GM11168 (cell line): ENCODE results near the gene GRB10.

Experiments used
- in situ Hi-C: fragments of 300-500 bp; cut with MboI; formaldehyde crosslinking; loops from one replicate; pipeline ENCODE4 v1.12.0; 2022; ENCODE audit warnings: low sequenced_read_pairs; ENCODE audit not compliant: unreplicated experiment

Gene GRB10

DNA sequence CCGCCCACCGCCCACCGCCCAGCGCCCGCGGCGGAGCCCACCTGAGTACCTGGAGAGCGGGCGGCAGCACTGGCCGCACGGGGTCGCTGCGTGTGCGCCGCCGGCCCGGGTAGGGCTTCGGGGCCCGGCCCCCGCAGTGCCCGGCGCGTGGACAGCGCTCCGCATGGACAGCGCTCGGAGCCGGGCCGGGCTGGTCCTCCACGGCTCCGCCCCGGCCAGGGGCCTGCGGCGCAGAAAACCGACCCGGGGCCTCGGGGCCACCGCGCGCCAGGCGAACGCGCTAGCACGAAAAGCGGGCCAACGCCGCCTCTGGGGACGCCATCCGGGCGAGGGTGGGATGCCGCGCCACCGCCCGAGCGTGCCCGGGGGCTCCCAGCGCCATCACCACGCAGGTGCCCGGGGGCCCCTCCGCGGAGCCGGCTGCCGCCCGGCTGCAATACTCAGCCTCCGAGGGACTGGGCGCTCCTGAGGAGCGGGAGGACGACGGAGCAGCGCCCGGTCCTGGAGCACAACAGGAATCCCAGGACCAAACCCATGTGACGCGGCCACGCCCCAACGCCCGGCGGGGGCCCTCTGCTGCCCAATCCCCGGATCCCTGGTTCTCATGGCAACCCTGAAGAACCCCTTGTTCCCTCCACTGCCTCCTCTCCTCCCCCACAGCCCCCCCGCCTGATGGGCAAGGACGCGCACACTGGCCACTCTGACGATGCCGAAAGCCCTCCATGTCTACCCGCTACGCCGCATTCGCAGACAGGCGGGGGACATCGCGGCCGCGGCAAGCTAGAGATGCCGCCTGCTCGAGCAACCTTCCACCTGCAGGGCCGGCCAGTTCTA lies at the start of gene GRB10:
Gene GRB10, minus strand, starts transcription at position 522 of the 834 bp plus-strand sequence. CDS start 50,574 bp downstream, outside the sequence.
- in situ Hi-C loops: no loop called here

DNA sequence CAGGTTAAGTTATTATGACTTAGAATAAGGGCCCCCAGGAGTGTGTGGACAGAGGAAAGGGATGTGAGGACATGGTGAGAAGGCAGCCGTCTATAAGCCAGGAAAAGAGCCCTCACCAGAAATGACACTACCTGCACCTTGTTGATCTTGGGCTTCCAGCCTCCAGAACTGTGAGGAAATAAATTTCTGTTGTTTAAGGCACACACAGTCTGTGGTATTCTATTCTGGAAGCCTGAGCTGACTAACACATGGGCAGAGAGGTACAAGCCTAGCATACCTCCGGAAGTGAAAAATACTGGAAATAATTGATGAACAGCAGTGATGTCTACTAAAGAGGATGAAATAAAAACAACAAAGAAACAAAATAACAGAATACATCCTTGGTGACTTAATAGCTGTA lies 46.1 kb upstream of the GRB10 start:
- in situ Hi-C loops: no loop called here

DNA sequence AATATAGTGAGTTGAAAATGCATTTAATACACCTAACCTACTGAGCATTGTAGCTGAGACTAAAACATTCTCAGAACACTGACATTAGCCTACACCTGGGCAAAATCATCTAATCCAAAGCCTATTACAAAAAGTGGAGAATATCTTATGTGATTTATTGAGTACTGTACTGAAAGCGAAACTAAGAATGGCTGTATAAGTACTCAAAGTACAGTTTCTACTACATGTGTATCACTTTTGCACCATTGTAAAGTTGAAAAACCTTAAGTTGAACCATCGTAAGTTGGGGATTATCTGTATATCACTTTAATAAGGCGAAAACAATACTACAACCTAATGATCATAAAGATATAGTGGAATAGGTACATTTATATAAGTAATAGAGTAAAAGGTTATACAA lies 45.4 kb upstream of the GRB10 start:
- in situ Hi-C loops: no loop called here

DNA sequence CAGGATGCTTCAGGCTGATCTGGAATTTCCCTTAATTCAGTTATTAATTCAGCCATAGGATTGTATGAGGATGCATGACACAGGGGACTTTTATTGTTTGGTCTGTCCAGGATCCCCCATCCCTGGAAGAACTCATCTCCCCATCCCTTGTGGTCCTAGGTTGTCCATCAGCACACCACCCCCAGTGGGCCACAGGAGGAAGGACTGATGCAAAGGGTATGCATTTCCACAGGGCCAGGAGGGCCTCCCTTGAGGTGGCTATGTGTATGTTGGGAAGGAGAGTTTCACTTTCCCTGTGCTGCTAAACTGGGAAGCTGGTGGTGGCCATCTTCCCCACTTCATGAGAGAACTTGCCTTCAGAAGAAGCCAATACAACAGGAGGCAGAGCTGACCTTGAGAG lies 44.6 kb upstream of the GRB10 start:
- in situ Hi-C loops: no loop called here

DNA sequence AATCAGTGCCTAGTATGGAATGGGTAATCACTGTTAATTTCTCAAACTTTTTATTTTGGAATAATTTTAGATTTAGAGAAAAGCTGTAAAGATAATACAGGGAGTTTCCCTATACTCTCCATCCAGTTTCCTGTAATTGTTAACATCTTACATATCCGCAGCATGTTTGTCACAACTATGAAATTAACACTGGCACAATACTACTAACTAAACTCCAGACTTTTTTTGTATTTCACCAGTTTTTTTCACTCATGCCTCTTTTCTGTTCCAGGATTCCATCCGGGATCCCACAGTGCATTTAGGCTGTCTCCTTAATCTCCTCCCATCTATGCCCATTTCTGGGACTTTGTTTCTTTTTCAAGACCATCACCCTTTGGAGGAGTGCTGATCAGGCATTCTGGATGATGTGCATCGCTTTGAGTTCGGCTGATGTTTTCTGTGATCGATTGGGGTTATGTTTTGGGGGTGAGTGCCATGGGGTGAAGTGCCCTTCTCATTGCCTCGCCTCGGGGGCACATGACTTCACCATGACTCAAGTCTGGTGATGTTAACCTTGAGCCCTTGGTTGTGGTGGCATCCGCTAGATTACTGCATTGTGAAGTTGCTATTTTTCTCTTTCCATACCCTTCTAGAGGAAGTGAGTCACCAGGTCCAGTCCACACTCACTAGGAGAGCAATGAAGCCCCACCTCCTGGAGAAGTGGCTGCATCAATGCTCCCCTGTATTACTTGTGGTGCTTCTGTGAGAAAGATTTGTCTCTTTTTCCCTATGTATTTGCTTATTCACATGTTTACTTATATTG lies 43.9 kb upstream of the GRB10 start:
- in situ Hi-C loops: no loop called here

DNA sequence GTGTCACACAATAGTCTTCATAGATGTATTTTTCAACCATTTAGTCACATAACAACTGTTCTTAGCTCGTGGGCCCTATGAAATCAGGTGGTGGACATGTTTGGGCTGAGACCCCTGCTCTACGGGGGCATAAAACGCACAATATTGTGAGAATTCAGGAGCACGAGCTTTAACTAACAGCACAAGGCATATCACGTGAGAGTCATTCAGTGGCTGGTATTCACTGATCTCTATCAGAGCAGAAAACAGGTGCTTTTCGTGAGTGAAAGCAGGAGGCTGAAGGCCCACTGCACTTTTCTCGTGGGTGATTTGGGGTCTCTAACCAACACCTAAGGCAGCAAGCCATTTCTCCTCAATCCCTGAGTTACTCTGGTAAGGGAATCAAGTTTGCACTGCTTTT lies 42.8 kb upstream of the GRB10 start:
- in situ Hi-C loops: no loop called here

DNA sequence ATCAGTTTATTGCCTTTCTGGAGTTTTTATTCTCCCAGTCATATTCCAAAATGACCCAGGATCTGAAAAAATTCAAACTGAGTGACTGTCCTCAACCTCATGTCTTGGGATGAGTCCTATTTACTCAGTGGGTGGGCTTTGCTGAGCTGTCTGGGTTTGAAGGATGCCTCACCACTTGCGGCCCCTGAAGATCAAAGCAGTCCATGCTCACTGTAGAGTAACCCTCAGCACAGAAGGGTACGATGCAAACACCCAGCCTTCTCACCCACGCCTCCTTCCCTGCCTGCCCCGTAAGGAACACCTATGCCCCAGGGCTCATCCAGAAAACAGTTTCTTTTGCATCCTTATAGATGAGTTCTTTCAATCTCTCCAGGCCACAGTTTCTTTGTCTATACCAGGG lies 42.2 kb upstream of the GRB10 start:
- in situ Hi-C loops: no loop called here

DNA sequence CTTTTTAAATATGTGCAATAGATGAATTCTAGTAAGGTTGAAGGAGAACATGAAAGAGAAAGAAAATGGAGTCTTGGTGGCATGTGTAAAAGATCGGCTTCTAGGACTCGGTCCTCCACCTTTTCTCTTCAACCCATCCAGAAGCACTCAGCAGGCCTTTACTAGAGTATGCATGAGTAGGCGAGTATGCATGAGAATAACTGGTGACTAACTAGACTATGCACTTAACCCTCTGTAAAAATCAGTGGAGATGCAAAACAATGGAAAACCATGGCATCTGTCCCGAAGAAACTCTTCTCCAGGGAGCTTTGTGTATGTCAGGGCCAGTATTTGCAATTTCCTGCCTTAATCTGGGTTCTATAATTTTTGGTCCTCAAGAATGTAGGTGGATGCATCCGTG lies 40.0 kb upstream of the GRB10 start:
- in situ Hi-C loops: no loop called here

DNA sequence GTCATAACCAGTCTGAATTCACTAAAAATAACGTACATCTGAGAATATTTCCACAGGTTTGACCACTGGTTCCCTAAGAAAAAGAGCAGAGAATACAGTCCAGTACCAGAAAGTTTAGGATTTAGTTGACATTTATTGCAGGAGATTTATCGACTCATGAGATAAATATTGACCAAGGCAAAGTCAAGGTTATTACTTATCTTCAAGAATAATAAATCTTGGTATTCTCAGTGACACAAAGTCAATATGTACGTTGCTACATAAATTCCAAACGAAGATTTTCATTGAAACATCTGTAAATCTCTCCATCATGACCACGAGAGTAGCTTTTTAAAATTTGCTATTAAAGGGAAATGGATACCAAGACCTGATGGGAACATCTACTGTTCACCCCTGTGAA lies 39.4 kb upstream of the GRB10 start:
- in situ Hi-C loops: no loop called here

DNA sequence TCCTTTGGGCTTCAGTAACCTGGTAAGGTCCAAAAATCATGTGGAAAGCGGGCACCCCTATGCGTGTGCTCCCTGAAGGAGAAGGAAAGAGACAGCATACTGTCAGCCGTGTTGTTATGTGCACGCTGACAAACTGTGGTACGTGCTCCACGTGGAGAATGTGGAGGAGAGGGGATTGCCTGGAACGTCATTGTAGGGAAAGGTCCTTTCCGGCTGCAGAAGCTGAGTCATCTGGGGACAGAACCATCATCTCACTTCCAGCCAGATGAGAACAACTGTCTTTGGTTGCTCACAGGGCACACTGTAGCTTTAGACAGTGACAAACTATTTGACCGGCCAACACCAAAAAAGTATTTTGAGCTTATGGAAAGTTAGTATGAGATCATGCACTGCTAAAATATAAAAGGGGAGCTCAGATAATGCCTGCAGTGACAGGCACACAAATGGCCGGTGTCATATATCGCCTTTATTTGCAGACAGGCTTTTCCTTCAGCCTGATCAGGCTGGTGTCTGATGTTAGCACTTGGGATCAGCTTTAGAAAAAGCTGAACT lies 38.8 kb upstream of the GRB10 start:
- in situ Hi-C loops: no loop called here

DNA sequence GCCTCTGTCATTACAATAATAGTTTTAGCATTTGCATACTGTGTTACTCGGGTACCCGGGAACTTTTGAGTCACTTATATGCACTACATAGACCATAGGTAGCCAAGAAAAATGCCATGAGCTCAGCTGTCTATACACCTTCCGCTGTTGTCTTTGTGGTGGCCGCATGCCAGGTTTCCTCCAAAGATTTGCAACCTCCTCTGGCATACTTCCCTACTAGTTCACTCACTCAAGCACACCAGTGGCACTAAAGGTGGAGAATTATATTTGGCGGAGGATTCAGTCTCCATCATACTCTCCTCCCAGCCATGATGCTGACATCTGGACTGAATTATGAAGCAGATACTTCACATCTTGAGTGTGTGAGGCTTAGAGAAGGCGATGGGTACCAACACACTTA lies 35.6 kb upstream of the GRB10 start:
- in situ Hi-C loops: no loop called here

DNA sequence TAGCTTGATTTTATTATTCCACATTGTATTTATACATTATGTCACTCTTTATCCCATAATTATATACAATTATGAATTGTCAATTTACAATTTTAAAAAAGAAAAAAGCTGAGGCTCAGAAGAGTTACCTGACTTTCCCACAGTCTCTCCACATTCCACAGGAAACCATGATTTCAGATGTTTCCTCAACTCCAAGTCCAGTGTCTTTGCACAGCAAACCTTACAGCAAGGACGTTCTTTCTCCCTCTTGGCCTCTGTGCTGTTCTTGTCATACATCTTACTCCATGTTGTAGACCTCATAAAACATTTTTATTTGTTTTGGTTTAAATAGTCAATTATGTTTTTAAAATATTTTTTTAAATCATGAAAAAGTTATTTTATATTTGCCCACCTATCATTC lies 34.9 kb upstream of the GRB10 start:
- in situ Hi-C loops: no loop called here

DNA sequence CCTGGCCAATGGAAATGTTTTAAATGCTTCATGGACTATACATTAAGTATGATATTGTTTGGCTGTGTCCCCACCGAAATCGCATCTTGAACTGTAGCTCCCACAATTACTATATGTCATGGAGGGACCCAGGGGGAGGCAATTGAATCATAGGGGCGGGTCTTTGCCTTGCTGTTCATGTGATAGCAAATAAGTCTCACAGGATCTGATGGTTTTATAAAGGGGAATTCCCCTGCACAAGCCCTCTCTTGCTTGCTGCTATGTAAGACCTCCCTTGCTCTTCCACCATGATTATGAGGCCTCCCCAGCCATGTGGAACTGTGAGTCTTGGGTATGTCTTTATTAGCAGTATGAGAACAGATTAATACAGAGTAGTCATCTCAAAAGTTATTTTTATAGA lies 32.4 kb upstream of the GRB10 start:
- in situ Hi-C loops: no loop called here

DNA sequence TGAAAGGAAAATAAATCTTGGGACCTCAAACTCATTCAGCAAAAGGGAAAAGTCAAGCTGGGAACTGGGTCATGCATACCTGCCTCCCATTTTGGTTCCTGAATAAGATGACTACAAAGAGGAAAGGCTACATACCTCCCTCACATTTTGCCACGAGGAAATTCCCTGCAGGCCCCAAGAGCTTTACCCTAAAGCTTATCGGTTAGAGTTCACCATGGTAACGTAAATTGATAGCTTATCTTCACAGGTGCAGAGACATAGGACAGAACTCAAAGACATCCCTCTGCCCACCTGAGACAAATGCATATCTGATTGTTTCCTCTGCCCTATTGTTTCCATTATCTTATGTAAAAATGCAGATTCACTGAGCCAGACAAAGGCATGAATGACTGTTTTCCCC lies 31.5 kb upstream of the GRB10 start:
- in situ Hi-C loops: no loop called here

DNA sequence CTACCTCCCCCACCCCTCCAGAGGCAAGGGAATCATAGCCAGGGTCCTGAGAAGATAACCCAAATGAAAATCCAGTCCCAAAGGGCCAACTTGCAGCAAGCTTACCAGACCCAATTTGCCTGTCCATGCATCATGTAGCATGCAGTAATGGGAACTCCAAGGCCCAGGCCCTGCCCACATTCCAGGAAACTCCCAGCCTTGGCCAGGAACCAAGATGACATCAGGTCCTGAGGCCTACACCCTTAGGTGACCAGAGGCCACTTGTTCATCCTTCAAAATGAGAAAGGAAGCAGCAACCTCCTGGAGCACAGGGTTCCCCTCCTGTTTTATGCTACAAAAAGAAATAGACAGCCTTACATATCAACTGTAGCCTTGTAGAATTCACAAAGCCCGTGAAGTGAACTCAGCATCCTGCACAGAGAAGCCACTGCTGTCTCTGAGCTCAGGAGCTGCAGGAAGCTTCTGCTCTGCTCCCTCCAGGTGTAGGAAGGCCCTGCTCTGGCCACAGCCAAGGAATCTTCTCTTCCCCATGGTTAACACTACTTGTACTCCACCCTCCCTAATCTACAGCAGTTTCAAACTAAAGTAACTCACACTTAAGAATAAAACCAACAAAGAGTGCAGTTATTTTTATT lies 30.3 kb upstream of the GRB10 start:
- in situ Hi-C loops: no loop called here

DNA sequence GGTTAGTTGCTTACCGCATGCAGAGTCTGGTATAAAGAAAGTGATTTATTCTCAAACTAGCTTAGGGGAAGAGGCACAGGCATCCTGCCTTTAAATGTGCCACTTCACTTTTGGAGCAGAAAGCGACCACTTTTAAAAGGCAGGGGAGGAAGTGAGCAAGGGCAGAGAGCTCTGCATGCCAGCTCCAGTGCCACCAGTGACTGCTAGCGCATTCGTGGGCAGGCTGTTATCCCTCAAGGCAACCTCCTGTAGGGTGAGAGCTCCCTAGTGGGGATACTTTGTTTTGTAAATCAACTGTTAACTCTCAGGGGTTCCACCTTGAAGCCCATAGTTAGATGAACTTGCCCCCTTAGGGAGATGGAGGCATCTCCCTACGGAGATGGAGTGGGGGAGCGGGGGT lies 29.4 kb upstream of the GRB10 start:
- in situ Hi-C loops: no loop called here

DNA sequence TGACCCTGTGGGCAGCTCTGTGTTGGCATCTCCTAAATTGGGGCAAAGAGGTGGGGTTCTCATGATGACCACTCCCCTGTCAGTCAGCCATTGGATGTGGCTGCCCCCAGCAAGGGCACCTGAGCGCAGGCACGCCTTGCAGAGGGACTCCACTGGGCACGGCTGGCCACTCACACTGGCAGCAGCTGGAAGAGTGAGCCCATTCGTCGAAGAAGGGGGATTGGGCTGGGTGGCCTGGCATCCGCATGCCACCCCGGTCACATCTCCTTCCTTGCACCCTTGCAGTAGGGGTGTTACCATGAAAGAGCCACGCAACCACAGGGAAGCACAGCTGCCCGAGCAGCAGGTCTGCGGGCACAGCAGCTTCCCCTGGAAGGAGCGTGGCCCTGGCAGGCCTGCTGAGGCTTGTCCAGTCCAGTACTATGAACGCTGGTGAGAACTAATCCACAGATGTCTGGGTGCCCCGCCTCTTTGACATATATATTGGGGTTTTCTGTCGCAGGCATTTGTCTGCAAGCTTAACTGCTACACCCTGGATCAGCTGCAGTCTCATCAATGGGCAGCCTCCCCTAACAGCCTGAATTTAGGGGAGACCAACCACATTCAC lies 25.7 kb upstream of the GRB10 start:
- in situ Hi-C loops: no loop called here

DNA sequence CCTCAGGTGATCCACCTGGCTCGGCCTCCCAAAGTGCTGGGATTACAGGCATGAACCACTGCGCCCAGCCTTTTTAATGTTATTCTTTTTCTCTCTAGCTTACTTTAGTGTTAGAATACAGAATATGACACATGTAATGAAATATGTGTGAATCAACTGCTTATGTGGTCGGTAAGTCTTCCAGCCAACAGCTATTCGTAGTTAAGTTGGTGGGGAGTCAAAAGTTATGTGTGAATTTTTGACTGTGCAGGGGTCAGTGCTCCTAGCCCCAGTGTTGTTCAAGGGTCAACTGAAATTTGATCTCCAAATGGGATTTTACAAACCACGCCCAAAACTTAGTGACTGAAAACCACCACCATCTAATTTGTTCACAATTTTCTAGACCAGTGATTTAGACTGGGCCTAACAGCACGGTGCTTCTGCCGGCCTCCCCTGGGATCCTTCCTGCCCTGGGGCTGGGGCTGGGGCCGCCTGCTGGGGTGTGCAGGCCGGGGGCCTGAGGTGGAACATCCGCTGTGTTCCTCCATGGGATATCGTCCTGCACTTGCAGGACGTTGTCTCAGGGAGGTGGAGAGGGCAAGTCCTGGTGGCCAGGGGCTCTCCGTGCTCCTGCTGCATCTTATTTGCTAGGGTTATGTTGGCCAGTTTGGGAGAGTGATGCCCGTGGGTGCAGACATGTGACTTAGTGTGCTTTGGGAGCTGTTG lies 24.5 kb upstream of the GRB10 start:
- in situ Hi-C loops: no loop called here

DNA sequence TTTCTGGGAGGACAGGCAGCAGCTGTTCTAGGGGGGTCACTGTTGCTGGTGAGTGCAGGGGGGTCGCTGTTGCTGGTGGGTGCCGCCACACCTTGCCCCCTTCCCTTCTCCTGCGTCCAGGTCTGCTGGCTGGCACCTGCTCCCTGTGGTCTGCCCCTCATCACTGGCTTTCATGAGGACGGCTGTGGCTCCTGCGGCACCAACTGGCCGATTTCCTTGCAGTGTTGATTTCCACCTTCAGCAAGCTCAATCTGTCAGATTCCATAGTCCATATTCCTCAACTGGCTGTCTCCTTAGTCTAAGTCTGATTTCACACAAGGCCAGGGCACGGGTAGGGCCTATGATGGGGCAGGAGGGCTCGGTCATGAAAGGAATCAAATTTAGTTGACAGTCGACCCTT lies 23.4 kb upstream of the GRB10 start:
- in situ Hi-C loops: no loop called here
